ENCODE results near the gene RERGL.

RERGL gene

DNA sequence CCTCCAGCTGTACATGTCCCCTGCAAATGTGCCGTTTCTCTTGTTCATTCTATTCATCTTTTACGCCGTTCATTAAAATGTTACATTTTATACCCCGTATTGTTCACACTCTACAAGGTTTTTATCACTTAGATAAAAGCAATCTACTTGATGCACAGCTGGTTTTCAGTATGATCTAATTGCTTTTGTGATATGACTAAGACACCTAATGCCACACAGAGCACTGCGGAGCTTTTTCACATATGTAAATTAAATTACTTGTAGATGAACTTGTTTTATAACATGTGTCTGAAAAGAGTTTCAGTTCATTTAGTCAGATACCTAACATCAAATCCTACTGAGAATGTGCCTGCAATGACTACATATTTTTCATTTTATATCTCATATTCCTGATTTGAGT is 40.9 kb upstream of the RERGL start:
- Histone ChIP-seq H3K36me3 (ENCODE audit: insufficient read depth) (no peaks in the 10 kb centered on the region), H3K9ac (no peak overlapping the region), H3K27ac (no peak overlapping the region), H2AFZ (ENCODE audit: low read depth) (no peak overlapping the region), H3K79me2 (ENCODE audit: insufficient read depth, low read depth) (no peaks in the 10 kb centered on the region), H3K4me3 (IDR thresholded peaks at IDR 0.05; ENCODE audit: insufficient read depth, low read depth, low read length) (no peak overlapping the region), H3K27me3 (ENCODE audit: insufficient read depth, low read depth) (no peaks in the 10 kb centered on the region), H3K4me1 (ENCODE audit: low read depth, poor library complexity, severe bottlenecking) (no peaks in the 10 kb centered on the region), H3K4me2 (no peak overlapping the region), H4K20me1 (ENCODE audit: insufficient read depth) (no peaks in the 10 kb centered on the region)
- TF ChIP-seq, protein P1, sequence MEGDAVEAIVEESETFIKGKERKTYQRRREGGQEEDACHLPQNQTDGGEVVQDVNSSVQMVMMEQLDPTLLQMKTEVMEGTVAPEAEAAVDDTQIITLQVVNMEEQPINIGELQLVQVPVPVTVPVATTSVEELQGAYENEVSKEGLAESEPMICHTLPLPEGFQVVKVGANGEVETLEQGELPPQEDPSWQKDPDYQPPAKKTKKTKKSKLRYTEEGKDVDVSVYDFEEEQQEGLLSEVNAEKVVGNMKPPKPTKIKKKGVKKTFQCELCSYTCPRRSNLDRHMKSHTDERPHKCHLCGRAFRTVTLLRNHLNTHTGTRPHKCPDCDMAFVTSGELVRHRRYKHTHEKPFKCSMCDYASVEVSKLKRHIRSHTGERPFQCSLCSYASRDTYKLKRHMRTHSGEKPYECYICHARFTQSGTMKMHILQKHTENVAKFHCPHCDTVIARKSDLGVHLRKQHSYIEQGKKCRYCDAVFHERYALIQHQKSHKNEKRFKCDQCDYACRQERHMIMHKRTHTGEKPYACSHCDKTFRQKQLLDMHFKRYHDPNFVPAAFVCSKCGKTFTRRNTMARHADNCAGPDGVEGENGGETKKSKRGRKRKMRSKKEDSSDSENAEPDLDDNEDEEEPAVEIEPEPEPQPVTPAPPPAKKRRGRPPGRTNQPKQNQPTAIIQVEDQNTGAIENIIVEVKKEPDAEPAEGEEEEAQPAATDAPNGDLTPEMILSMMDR (conservative IDR thresholded peaks at IDR 0.05; ENCODE audit: low read depth, low read length) = no peak

DNA sequence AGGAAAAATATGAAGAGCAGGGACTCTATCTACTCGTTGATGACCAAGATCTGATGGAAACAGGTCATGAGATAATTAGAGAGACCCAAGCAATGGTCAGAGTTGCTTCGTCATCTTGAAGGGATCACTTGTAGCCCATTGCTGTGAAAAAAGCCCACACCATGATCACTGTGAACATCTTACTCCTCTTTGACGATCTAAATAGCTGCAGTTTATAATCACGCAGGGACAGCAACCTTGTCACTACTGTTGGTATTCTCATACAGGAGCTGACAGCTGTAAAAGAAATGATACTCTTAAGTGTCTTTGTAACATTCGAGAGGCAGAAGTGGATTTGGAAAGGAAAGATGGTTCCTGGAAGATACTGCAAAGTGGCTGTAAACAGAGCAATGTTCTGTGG is 33.7 kb upstream of the RERGL start:
- Histone ChIP-seq H4K20me1 (ENCODE audit: insufficient read depth) (no peaks in the 10 kb centered on the region), H3K4me1 (ENCODE audit: low read depth, poor library complexity, severe bottlenecking) (no peaks in the 10 kb centered on the region), H3K4me2 (no peak overlapping the region), H3K36me3 (ENCODE audit: insufficient read depth) (no peaks in the 10 kb centered on the region), H3K9ac (no peak overlapping the region), H3K4me3 (IDR thresholded peaks at IDR 0.05; ENCODE audit: insufficient read depth, low read depth, low read length) (no peak overlapping the region), H2AFZ (ENCODE audit: low read depth) (no peak overlapping the region), H3K27me3 (ENCODE audit: insufficient read depth, low read depth) (no peaks in the 10 kb centered on the region), H3K79me2 (ENCODE audit: insufficient read depth, low read depth) (no peaks in the 10 kb centered on the region), H3K27ac (no peak overlapping the region)
- TF ChIP-seq, protein P1 (conservative IDR thresholded peaks at IDR 0.05; ENCODE audit: low read depth, low read length) = no peak

DNA sequence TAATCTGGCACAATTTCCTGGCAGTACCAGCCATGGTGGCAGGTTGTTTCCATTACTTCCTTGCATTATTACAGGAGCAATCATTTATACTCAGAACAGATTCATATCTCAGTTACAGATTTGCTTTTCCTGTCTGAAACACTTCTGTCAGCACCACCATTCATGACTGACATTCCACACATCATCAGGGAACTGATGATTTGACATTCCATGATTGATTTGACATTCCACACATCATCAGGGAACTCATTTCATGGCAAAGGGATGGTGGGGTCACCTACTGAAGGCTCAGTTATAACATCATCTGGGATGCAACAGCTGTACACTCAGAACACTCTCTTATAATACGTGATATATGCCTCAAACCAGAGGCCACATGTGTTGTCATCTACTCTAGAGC is 30.9 kb upstream of the RERGL start:
- TF ChIP-seq, protein P1 (conservative IDR thresholded peaks at IDR 0.05; ENCODE audit: low read depth, low read length) = no peak
- H3K79me2 ChIP-seq (ENCODE audit: insufficient read depth, low read depth) = no peaks in the 10 kb centered on the region
- H3K4me1 ChIP-seq (ENCODE audit: low read depth, poor library complexity, severe bottlenecking) = no peaks in the 10 kb centered on the region
- H3K9ac ChIP-seq = no peak overlapping the region
- no peak overlapping the region for H3K27ac ChIP-seq
- H3K4me3 ChIP-seq (IDR thresholded peaks at IDR 0.05; ENCODE audit: insufficient read depth, low read depth, low read length) = no peak overlapping the region
- no peaks in the 10 kb centered on the region for H3K36me3 ChIP-seq (ENCODE audit: insufficient read depth)
- no peaks in the 10 kb centered on the region for H3K27me3 ChIP-seq (ENCODE audit: insufficient read depth, low read depth)
- no peaks in the 10 kb centered on the region for H4K20me1 ChIP-seq (ENCODE audit: insufficient read depth)
- H3K4me2 ChIP-seq = no peak overlapping the region
- H2AFZ ChIP-seq (ENCODE audit: low read depth) = no peak overlapping the region

DNA sequence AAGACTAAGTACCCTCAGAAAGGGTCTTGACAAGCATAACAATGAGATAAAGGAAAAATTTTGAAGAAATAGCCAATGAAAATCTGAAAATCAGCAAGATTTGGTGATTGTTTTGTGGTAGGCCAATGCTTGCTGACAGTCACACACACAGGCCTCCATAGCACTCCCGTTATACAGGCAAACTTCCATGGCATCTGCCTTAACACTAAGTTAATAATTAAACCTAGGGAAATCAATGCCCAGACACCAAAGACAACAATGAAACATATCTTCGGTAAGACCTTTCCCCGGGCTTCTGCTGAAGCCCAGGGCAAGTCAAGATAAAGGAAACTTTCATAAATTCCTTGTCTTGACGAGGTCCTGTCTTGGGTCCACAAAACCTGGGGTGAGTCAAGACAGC is 18.6 kb upstream of the RERGL start:
- no peak overlapping the region for H3K27ac ChIP-seq
- TF ChIP-seq, protein P1 (conservative IDR thresholded peaks at IDR 0.05; ENCODE audit: low read depth, low read length) = no peak

More for the DNA sequence above, 18.6 kb upstream of the RERGL start:
- Histone ChIP-seq H3K4me2 (no peak overlapping the region), H3K79me2 (ENCODE audit: insufficient read depth, low read depth) (no peaks in the 10 kb centered on the region), H4K20me1 (ENCODE audit: insufficient read depth) (no peaks in the 10 kb centered on the region), H2AFZ (ENCODE audit: low read depth) (no peak overlapping the region), H3K4me1 (ENCODE audit: low read depth, poor library complexity, severe bottlenecking) (no peaks in the 10 kb centered on the region), H3K36me3 (ENCODE audit: insufficient read depth) (no peaks in the 10 kb centered on the region), H3K4me3 (IDR thresholded peaks at IDR 0.05; ENCODE audit: insufficient read depth, low read depth, low read length) (no peak overlapping the region), H3K27me3 (ENCODE audit: insufficient read depth, low read depth) (no peaks in the 10 kb centered on the region), H3K9ac (no peak overlapping the region)
